IMR-90 (cell line): Measurements from ENCODE around the gene UBXN6. TPM values are rescaled to one million over a fixed set of nuclear protein-coding genes. Genes with fewer than 3 reads are reported as not detected.

ENCODE experiments used
- ATAC-seq: fragments of 200-7000 bp; cut with Tn5 transposase; 2 replicates; pipeline ENCODE4 v1.9.1; 2020; ENCODE audit warnings: low read depth, mild to moderate bottlenecking, moderate library complexity
- BruUV-seq: library from RNA; stranded (reverse); fragments of 400-500 nt; replicated peaks from 2 replicates; lab custom pipeline; 2021; lab: Mats Ljungman, UMichigan
- CTCF ChIA-PET: fragments of 300-600 bp; formaldehyde crosslinking; extraction: SDS; loops from one replicate; lab custom pipeline; 2021; ENCODE audit warnings: antibody characterized with exemption; lab: Yijun Ruan, JAX
- POLR2A ChIA-PET: fragments of 300-600 bp; sonication (Branson Sonifier 250); formaldehyde crosslinking; loops from one replicate; lab custom pipeline; 2022; ENCODE audit warnings: antibody characterized with exemption; ENCODE audit not compliant: unreplicated experiment; lab: Charles Lee
- DNase-seq: peaks from one replicate; pipeline ENCODE4 v3.0.0; 2013
- H2AFZ ChIP-seq: replicated peaks from 2 replicates; pipeline ENCODE3; 2013; ENCODE audit warnings: low read length, mild to moderate bottlenecking; ENCODE audit not compliant: poor library complexity
- H2AK5ac ChIP-seq: 2 replicates; pipeline ENCODE4 v1.6.1; 2013; ENCODE audit warnings: low read depth, low read length, inconsistent platforms
- H2AK9ac ChIP-seq: replicated peaks from 2 replicates; pipeline ENCODE3; 2013; ENCODE audit warnings: mild to moderate bottlenecking, low read depth, low read length, moderate library complexity; ENCODE audit not compliant: poor library complexity
- H2BK120ac ChIP-seq: 2 replicates; pipeline ENCODE4 v1.6.1; 2013; ENCODE audit warnings: low read depth, low read length, inconsistent platforms
- H2BK15ac ChIP-seq: 3 replicates; pipeline ENCODE4 v1.6.1; 2013; ENCODE audit warnings: low read depth, low read length, inconsistent platforms
- H2BK20ac ChIP-seq: 2 replicates; pipeline ENCODE4 v1.6.1; 2013; ENCODE audit warnings: low read depth, mild to moderate bottlenecking, inconsistent platforms, low read length, moderate library complexity
- H2BK5ac ChIP-seq: 2 replicates; pipeline ENCODE4 v1.6.1; 2013; ENCODE audit warnings: mild to moderate bottlenecking, low read depth, low read length, inconsistent platforms; ENCODE audit not compliant: poor library complexity, severe bottlenecking
- H3K14ac ChIP-seq: replicated peaks from 2 replicates; pipeline ENCODE4 v1.6.1; 2013; ENCODE audit warnings: low read depth, low read length, inconsistent platforms
- H3K18ac ChIP-seq: 2 replicates; pipeline ENCODE4 v1.6.1; 2013; ENCODE audit warnings: low read depth, low read length, control low read depth
- H3K23ac ChIP-seq: 2 replicates; pipeline ENCODE4 v1.6.1; 2013; ENCODE audit warnings: low read depth, low read length, inconsistent platforms
- H3K27ac ChIP-seq: 2 replicates; pipeline ENCODE4 v1.5.1; 2013; ENCODE audit warnings: mild to moderate bottlenecking, control low read depth, low read length; ENCODE audit not compliant: insufficient read depth
- H3K27me3 ChIP-seq: 2 replicates; pipeline ENCODE4 v1.6.1; 2013; ENCODE audit warnings: low read length; ENCODE audit not compliant: control insufficient read depth, insufficient read depth
- H3K36me3 ChIP-seq: 2 replicates; pipeline ENCODE4 v1.6.1; 2013; ENCODE audit warnings: low read length, mixed read lengths; ENCODE audit not compliant: control insufficient read depth, insufficient read depth
- H3K4ac ChIP-seq: 2 replicates; pipeline ENCODE4 v1.6.1; 2013; ENCODE audit warnings: low read depth, low read length, inconsistent platforms
- H3K4me1 ChIP-seq: 2 replicates; pipeline ENCODE4 v1.6.1; 2013; ENCODE audit warnings: low read length, mixed read lengths; ENCODE audit not compliant: control insufficient read depth, insufficient read depth
- H3K4me2 ChIP-seq: 2 replicates; pipeline ENCODE4 v1.6.1; 2013; ENCODE audit warnings: low read depth, mild to moderate bottlenecking, control low read depth, low read length, moderate library complexity
- H3K4me3 ChIP-seq: 2 replicates; pipeline ENCODE4 v1.5.1; 2013; ENCODE audit warnings: low read depth, mild to moderate bottlenecking, control low read depth, low read length, moderate library complexity; ENCODE audit not compliant: insufficient read depth
- H3K56ac ChIP-seq: 2 replicates; pipeline ENCODE4 v1.6.1; 2013; ENCODE audit warnings: low read length, inconsistent platforms; ENCODE audit not compliant: insufficient read depth; ENCODE audit errors: extremely low read depth
- H3K79me1 ChIP-seq, 2 experiments: 2 replicates each; pipeline ENCODE4 v1.6.1; 2013; ENCODE audit warnings: low read length in 2 of 2, inconsistent platforms in 1 of 2, low read depth in 1 of 2
- H3K9ac ChIP-seq: 2 replicates; pipeline ENCODE4 v1.6.1; 2013; ENCODE audit warnings: low read depth, low read length, control low read depth
- H3K9me1 ChIP-seq: 2 replicates; pipeline ENCODE4 v1.6.1; 2013; ENCODE audit warnings: low read length, inconsistent platforms; ENCODE audit not compliant: insufficient read depth
- H3K9me3 ChIP-seq: 2 replicates; pipeline ENCODE4 v1.6.1; 2013; ENCODE audit warnings: low read length; ENCODE audit not compliant: control insufficient read depth, insufficient read depth
- H4K20me1 ChIP-seq: 2 replicates; pipeline ENCODE4 v1.6.1; 2013; ENCODE audit warnings: low read length, inconsistent platforms; ENCODE audit not compliant: insufficient read depth
- H4K5ac ChIP-seq: 2 replicates; pipeline ENCODE4 v1.6.1; 2013; ENCODE audit warnings: mild to moderate bottlenecking, low read depth, low read length, control low read depth
- H4K8ac ChIP-seq, 2 experiments: 2 replicates each; pipeline ENCODE4 v1.6.1; 2013; ENCODE audit warnings: low read depth in 2 of 2, low read length in 2 of 2, control low read depth in 1 of 2, inconsistent platforms in 1 of 2
- H4K91ac ChIP-seq: 2 replicates; pipeline ENCODE4 v1.6.1; 2013; ENCODE audit warnings: low read depth, low read length, inconsistent platforms; ENCODE audit not compliant: insufficient read depth
- BHLHE40 ChIP-seq: fragments of 150-350 bp; IDR thresholded peaks from 2 replicates; pipeline ENCODE4 v1.6.1; 2016; ENCODE audit warnings: mild to moderate bottlenecking, low read depth, low read length
- CEBPB ChIP-seq: IDR thresholded peaks from 2 replicates; pipeline ENCODE4 v1.6.1; 2012; ENCODE audit warnings: low read depth, low read length, improper control_type of control experiment
- MAZ ChIP-seq: IDR thresholded peaks from 2 replicates; pipeline ENCODE4 v1.6.1; 2012; ENCODE audit warnings: low read depth, mild to moderate bottlenecking, low read length, improper control_type of control experiment, moderate library complexity, borderline replicate concordance
- POLR2A ChIP-seq: IDR thresholded peaks from 2 replicates; pipeline ENCODE4 v1.6.1; 2012; ENCODE audit warnings: mild to moderate bottlenecking, low read depth, low read length
- RCOR1 ChIP-seq: IDR thresholded peaks from 2 replicates; pipeline ENCODE4 v1.6.1; 2012; ENCODE audit warnings: mild to moderate bottlenecking, low read length, improper control_type of control experiment; ENCODE audit not compliant: insufficient replicate concordance
- SMC3 ChIP-seq: fragments of 150-350 bp; IDR thresholded peaks from 2 replicates; pipeline ENCODE4 v1.6.1; 2016; ENCODE audit warnings: low read depth, mild to moderate bottlenecking, antibody characterized with exemption, low read length, moderate library complexity
- WGBS, 2 experiments: methylation state at CpG; one replicate each; pipeline versions ENCODE4 v1.1.5 to v1.1.7; 2013; ENCODE audit warnings: missing lambda C conversion rate in 2 of 2; ENCODE audit not compliant: insufficient read length in 1 of 2; ENCODE audit errors: extremely low coverage in 2 of 2; 5-methylcytosine and 5-hydroxymethylcytosine counted together
- dilution Hi-C: fragments of 300-500 bp; cut with HindIII; formaldehyde crosslinking; loops from one replicate; pipeline ENCODE4 v1.14.3; 2018; ENCODE audit warnings: low sequenced_read_pairs; ENCODE audit not compliant: unreplicated experiment
- in situ Hi-C: fragments of 300-500 bp; cut with MboI; formaldehyde crosslinking; loops from 3 replicates; pipeline ENCODE4 v1.14.3; 2019; ENCODE audit warnings: low sequenced_read_pairs, inconsistent platforms, mixed read lengths
- intact Hi-C: fragments of 100-400 bp; cut with micrococcal nuclease; formaldehyde crosslinking; loops from 2 replicates; pipeline ENCODE4 v1.10.0; 2022
- polyA plus RNA-seq, 3 experiments: library from polyadenylated mRNA; depleted of rRNA; stranded (reverse); fragments of >200 nt; gene quantifications; 2 replicates each; pipeline ENCODE4 v1.2.3, GENCODE V29; 2012; ENCODE audit warnings: low replicate concordance in 1 of 3
- total RNA-seq: library from RNA; depleted of rRNA; stranded (reverse); fragments of >200 nt; gene quantifications from 2 replicates; pipeline ENCODE4 v1.2.3, GENCODE V29; 2012
- TF ChIP-seq, protein P1 (sequence below): fragments of 150-350 bp; IDR thresholded peaks from 2 replicates; pipeline ENCODE4 v1.6.1; 2016; ENCODE audit warnings: low read depth, mild to moderate bottlenecking, low read length, moderate library complexity, borderline replicate concordance
- TF ChIP-seq, protein P2 (sequence below): conservative IDR thresholded peaks from 2 replicates; pipeline ENCODE4 v1.5.1; 2012; ENCODE audit warnings: mild to moderate bottlenecking, low read depth, low read length, improper control_type of control experiment

Gene UBXN6
- total and polyA plus RNA-seq, 2 of the 4 experiments (the other 2 are of a cell fraction), result 84.2 to 86.5 TPM

DNA sequence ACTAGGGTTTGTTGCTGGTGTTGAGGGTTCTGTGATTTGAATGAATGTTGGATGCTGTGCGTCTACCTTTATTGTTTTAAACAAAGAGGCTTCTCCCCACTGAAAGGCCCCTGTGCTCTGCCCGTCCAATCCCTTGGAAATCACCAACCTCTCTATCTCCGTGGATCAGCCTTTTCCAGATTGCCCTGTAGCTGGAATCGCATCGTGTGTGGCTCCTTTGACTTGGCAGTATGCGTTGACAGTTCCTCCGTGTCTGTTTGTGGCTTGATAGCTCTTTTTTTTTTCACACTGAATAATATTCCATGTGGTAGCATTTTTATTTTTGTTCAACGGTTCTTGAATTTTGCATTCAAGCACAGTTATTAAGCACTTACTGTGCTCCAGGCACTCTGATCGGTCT lies 23.2 kb downstream of the UBXN6 start:
- ChIA-PET CTCF (no interaction called here), POLR2A (no interaction called here)
- WGBS, 2 experiments, result 100% methylated on average over 1 of the region's 9 CpGs; no CpG with 5 or more reads in 1 of the 2 experiments
- Histone ChIP-seq H2BK20ac (no peak overlapping the region), H3K9ac (no peak overlapping the region), H2AK9ac (no peak overlapping the region), H3K4me3 (no peak overlapping the region), H4K91ac (no peak overlapping the region), H2AFZ (no peak overlapping the region), H2BK15ac (no peak overlapping the region), H4K5ac (no peak overlapping the region), H3K14ac (no peak overlapping the region), H3K9me3 (no peaks in the 10 kb centered on the region), H3K4me1 (peaks cover 6% of the 10 kb centered on the region; the same call in 1 of the 2 replicates), H3K27me3 (no peaks in the 10 kb centered on the region), H3K4ac (no peak overlapping the region), H3K27ac (no peak overlapping the region), H2AK5ac (no peak overlapping the region), H3K36me3 (peaks cover 27% of the 10 kb centered on the region), H3K4me2 (no peak overlapping the region), H4K8ac (no peak overlapping the region), H3K18ac (no peak overlapping the region), H3K23ac (no peak overlapping the region), H2BK5ac (no peak overlapping the region), H3K79me1 (peaks cover 3 to 15% of the 10 kb centered on the region in 2 experiments), H4K20me1 (no peaks in the 10 kb centered on the region), H2BK120ac (no peak overlapping the region), H3K56ac (no peak overlapping the region), H3K9me1 (no peaks in the 10 kb centered on the region; the same call in 1 of the 2 replicates)
- DNase-seq (no peak), ATAC-seq (no peak)
- BruUV-seq, result no TSS peak
- dilution Hi-C loops (no loop called here), in situ Hi-C loops (no loop called here), intact Hi-C loops (no loop called here)
- TF ChIP-seq CEBPB (no peak), MAZ (no peak), BHLHE40 (no peak), POLR2A (no peak), RCOR1 (no peak), SMC3 (no peak)
- TF ChIP-seq, protein P1, sequence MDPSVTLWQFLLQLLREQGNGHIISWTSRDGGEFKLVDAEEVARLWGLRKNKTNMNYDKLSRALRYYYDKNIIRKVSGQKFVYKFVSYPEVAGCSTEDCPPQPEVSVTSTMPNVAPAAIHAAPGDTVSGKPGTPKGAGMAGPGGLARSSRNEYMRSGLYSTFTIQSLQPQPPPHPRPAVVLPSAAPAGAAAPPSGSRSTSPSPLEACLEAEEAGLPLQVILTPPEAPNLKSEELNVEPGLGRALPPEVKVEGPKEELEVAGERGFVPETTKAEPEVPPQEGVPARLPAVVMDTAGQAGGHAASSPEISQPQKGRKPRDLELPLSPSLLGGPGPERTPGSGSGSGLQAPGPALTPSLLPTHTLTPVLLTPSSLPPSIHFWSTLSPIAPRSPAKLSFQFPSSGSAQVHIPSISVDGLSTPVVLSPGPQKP, result no peak
- TF ChIP-seq, protein P2, sequence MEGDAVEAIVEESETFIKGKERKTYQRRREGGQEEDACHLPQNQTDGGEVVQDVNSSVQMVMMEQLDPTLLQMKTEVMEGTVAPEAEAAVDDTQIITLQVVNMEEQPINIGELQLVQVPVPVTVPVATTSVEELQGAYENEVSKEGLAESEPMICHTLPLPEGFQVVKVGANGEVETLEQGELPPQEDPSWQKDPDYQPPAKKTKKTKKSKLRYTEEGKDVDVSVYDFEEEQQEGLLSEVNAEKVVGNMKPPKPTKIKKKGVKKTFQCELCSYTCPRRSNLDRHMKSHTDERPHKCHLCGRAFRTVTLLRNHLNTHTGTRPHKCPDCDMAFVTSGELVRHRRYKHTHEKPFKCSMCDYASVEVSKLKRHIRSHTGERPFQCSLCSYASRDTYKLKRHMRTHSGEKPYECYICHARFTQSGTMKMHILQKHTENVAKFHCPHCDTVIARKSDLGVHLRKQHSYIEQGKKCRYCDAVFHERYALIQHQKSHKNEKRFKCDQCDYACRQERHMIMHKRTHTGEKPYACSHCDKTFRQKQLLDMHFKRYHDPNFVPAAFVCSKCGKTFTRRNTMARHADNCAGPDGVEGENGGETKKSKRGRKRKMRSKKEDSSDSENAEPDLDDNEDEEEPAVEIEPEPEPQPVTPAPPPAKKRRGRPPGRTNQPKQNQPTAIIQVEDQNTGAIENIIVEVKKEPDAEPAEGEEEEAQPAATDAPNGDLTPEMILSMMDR, result no peak
